SK-N-DZ (cell line): Measurements from ENCODE around the gene TXLNA.

ENCODE experiments used
- DNase-seq: peaks from one replicate; pipeline ENCODE4 v3.0.0-alpha.2; 2015; ENCODE audit warnings: low spot score

TXLNA gene

GRCh38 chr1:32208891-32209328 is 29.4 kb downstream of the TXLNA start, which contains the start of gene DCDC2B:
DCDC2B (plus strand) TSS chr1:32209089; CDS start chr1:32209094, 5 bp downstream.
- no peak for DNase-seq

GRCh38 chr1:32215629-32216480 is 36.4 kb downstream of the TXLNA start:
- peak; percentile 49 for DNase-seq

- DNase-seq, result no peak
Measured at GRCh38 chr1:32216566-32216965, 37.1 kb downstream of the TXLNA start.

GRCh38 chr1:32219022-32219421 is 39.5 kb downstream of the TXLNA start:
- DNase-seq, result no peak

GRCh38 chr1:32220746-32221580 is 41.5 kb downstream of the TXLNA start:
- DNase-seq, result no peak

GRCh38 chr1:32221581-32221979 is 42.1 kb downstream of the TXLNA start:
- DNase-seq, result no peak

- peak; percentile 89 for DNase-seq
Measured at GRCh38 chr1:32221980-32222755, 42.7 kb downstream of the TXLNA start, which contains the start of the genes EIF3I and TMEM234. EIF3I (plus strand) TSS chr1:32222407; CDS start chr1:32222442, 35 bp downstream. TMEM234 (minus strand) TSS chr1:32222353; CDS start chr1:32222322, 31 bp downstream.

GRCh38 chr1:32223683-32224082 is 44.2 kb downstream of the TXLNA start:
- no peak for DNase-seq

- DNase-seq, result no peak
Measured at GRCh38 chr1:32224285-32224684, 44.8 kb downstream of the TXLNA start.

- DNase-seq, result no peak
Measured at GRCh38 chr1:32228771-32229170, 49.3 kb downstream of the TXLNA start.

- no peak for DNase-seq
Measured at GRCh38 chr1:32231843-32232432, 52.5 kb downstream of the TXLNA start.

- no peak for DNase-seq
Measured at GRCh38 chr1:32232558-32233304, 53.3 kb downstream of the TXLNA start.

GRCh38 chr1:32234792-32235191 is 55.3 kb downstream of the TXLNA start:
- DNase-seq, result no peak

- DNase-seq, result no peak
Measured at GRCh38 chr1:32239337-32239736, 59.9 kb downstream of the TXLNA start.

GRCh38 chr1:32239790-32240139 is 60.3 kb downstream of the TXLNA start:
- peak; percentile 19 for DNase-seq

GRCh38 chr1:32240140-32240951 is 60.9 kb downstream of the TXLNA start:
- DNase-seq, result peak; percentile 55

- DNase-seq, result peak; percentile 40
Measured at GRCh38 chr1:32241001-32241763, 61.7 kb downstream of the TXLNA start.

- peak; percentile 29 for DNase-seq
Measured at GRCh38 chr1:32242341-32242851, 62.9 kb downstream of the TXLNA start.

- no peak for DNase-seq
Measured at GRCh38 chr1:32246888-32247273, 67.4 kb downstream of the TXLNA start, which contains the start of gene FAM167B. FAM167B (plus strand) TSS chr1:32247222; CDS start chr1:32247422, 200 bp downstream.
